Effector CD8-positive, alpha-beta T cell (primary cell): Measurements from ENCODE around the gene CFAP100.

Experiments used
- DNase-seq: peaks from one replicate; lab custom pipeline; 2025; lab: John Stamatoyannopoulos, UW

Gene CFAP100

GRCh38 chr3:126402178-126402577 lies 7.5 kb downstream of the CFAP100 start:
- DNase-seq = no peak

DNA sequence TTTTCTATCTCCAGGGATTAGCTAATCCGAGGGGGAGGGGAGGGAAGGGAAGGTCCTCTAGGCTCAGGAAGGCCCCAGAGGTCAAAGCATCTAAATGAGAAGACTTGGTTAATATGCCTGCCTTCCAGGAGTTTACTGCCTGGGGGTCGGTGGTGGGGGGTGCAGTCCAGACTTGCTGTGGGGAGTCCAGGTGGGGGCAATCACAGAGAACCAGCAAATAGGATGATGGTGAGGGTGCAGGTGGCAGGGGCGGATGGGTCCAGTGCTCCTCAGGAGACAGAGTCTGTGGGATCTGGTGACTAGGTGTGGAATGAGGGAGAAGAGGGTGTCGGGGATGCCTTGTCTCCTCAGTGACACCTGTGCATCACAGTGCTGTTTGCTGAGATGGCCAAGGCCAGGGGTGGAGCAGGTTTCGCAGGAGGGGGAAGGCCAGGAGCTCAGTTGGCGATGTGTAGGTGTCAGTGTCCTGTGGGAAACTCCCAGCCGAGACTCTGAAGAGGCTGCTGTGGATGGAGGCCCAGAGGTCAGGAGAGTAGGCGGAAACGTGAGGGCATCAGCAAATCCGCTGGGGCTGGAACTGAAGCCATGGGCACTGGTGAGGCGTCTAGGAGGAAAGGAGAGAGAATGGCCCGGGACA lies 8.1 kb downstream of the CFAP100 start:
- no peak for DNase-seq

DNA sequence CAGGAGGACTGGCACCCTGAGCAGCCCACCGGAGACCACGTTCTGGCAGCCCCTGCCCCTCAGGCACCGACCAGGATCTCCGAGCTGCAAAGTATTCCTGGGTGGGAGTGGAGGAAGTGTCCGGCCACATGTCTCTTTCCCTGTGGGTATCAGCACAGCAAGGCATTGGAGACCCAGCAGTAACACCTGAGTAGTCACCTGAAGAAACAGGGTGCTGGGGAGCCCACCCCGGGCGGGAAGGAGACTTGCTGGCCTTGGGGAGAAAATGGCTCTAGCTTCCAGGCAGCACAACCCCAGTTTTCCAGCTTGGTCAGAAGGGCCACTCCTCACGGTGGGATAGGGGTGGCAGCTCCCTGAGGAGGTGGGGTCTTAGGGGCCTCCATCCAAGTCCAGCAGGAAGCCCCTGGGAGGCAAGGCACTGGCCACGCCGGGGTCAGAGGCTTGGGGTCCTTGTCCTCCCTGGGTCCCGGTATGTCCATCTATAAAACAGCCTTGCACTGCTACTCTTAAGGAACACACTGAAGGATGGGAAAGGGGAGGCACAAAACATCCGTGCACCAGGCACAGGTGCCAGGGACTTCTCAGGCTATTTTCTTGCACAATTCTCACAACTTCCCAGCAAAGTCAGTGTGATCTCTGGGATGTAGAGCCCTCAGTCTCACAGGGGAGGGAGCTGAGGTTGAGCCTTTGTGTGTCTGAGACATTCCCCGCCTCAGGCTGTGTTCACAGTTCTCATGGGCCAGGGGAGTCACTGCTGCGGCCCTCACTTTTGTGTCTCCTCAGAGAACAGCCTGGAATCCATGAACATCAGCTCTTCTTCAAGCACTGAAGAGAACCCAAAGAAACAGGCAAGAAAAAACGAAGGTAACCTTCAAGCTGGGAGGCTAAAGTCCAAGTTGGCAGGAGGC lies 11.9 kb downstream of the CFAP100 start:
- DNase-seq = no peak

DNA sequence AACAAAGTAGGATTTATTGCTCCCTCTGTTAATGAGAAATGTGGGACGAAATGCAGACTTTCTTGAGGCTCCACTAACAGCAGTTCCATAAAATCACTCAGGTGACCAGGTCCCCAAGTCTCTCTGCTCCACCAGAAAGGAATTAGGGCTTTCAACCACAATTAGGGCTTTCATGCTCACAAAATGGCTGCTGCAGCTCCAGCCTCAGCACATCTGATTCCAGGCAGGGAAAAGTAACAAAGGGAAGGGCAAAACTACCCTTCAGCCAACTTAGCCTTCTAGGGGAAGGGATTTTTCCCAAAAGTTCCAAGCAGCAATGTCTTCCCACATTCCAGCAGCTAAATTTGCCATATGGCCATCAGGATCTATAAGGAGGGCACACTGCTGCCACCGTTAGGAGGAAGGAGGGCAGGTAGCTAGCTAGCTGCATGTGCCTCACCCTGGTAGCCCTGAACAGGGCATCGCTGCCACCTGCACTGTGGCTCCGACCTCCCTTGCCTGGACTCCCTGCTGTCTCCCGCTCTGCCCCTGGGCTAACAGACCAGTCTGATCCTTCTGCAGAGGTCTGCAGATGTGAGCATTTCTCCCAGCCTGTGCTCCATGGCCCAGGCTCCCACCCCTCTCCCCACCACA lies 12.8 kb downstream of the CFAP100 start:
- no peak for DNase-seq

- no peak for DNase-seq
These were observed 13.4 kb downstream of the CFAP100 start for GRCh38 chr3:126408099-126408498.

- no peak for DNase-seq
These were observed 18.4 kb downstream of the CFAP100 start for GRCh38 chr3:126412841-126413692.

GRCh38 chr3:126413693-126414080 lies 19.0 kb downstream of the CFAP100 start:
- DNase-seq = no peak

- DNase-seq = no peak
These were observed 19.7 kb downstream of the CFAP100 start for GRCh38 chr3:126414406-126414805.

DNA sequence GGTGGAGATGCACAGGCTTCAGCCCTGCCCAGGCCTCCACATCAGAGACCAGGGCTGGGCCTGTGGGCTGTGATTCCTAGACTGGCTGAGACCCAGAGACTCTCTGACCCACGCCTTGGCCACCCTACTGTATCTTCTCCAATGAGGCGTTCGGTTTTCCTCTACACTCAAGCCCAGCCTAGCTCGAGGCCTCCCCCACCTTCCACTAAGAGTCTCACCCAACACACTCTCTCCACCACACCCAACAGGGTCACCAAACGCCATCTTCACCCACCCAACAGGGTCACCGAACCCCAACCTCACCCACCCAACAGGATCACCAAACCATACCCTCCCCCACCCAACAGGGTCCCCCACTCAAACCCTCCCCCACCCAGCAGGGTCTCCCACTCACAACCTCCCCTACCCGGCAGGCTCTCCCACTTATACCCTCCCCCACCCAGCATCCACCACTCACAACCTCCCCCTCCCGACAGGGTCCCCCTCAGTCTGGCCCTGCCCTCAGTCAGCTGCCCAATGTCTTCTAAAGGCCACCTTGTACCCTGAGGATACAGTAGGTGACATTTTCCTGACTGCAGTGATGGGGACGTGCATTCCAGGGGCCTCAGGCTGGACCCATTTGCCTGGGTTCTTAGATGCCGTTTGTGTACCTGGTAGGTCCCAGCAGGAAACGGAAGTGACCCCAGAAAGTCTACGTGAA lies 20.4 kb downstream of the CFAP100 start:
- no peak for DNase-seq

DNA sequence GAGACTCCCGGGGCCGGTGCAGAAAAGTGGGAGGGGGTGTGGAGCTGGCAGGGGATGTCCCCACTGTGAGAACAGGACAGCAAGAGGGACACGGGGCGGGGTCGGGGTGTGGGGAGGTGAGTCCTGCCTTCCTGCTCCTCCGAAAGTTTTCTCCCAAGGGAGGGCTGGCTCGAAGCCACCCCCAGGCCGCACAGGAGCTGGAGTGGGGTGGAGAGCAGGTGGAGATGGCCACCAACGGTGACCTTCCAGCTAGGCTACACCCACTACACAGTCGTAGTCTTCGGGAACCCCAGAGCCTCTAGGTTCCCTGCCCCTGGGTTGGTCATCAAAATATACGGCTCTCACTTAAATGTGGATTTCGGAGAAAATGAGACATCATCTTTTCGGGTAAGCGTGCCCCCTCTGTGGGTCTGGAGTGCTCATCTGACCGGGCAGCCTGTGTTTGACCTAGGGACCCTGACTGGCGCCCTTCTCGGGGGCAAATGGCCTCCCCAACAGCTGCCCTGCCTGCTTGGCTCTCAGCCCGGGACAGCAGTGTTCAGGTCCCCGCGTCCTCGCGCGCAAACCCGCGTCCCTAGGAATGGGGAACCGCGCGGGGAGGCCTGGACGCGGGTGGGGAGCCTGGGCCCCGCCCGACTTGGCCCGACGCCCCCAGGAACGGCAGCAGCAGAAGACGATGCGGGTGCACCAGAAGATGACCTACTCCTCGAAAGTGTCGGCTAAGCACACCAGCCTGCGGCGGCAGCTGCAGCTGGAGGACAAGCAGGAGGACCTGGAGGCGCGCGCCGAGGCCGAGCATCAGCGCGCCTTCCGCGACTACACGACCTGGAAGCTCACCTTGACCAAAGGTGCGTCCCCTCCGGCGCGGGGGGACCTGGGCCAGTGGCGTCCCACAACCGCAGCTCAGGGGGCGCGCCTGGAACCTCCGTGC lies 21.2 kb downstream of the CFAP100 start:
- DNase-seq = no peak

DNA sequence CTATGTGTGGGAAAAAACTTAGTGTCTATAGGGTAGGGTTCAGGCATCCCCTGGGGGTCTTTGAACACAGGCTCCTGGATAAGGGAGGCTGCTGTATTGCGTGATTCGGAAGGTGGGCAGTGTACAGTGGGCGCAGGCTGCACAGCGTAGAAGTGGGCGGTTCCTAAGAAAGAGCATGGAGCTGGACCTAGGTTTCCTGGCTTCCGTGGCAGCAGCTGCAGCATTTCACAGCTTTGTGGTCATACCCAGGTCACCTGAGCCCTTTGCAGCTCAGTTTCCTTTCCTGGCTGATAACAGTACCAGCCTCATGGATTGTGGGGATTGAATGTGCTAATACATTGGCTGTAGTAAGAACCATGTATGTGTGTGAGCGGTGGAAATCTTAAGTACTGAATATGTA lies 22.2 kb downstream of the CFAP100 start:
- DNase-seq = no peak

- DNase-seq = no peak
These were observed 22.8 kb downstream of the CFAP100 start for GRCh38 chr3:126417515-126417914.

DNA sequence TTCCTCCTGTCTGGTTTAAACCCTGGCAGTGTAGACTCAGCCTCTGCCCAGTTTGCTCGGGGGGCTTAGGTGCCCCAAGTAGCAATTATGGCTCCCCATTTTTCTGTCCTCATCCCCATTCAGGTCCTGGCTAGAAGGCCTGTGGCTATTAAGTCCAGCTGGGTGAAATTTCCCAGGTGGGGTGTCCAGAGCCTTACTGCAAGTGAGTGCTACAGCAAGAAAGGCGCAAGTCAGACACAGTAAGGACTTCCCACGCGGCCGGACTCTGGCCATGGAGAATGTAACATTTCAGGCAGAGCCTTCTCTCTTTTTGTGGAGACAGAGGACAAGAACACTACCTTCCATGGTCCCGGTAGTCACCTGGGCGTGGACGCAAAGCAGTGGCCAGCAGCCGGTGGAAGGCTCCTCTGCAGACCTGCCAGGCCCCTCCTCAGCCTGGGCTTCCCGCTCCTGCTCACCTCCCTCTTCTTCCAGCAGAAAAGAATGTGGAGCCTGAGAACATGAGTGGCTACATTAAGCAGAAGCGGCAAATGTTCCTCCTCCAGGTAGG lies 23.3 kb downstream of the CFAP100 start:
- DNase-seq = no peak

- no peak for DNase-seq
These were observed 24.0 kb downstream of the CFAP100 start for GRCh38 chr3:126418661-126419131.

- no peak for DNase-seq
These were observed 24.5 kb downstream of the CFAP100 start for GRCh38 chr3:126419151-126419703.

- DNase-seq = no peak
These were observed 25.4 kb downstream of the CFAP100 start for GRCh38 chr3:126419886-126420786.

GRCh38 chr3:126421573-126422119 lies 26.9 kb downstream of the CFAP100 start:
- DNase-seq = no peak

DNA sequence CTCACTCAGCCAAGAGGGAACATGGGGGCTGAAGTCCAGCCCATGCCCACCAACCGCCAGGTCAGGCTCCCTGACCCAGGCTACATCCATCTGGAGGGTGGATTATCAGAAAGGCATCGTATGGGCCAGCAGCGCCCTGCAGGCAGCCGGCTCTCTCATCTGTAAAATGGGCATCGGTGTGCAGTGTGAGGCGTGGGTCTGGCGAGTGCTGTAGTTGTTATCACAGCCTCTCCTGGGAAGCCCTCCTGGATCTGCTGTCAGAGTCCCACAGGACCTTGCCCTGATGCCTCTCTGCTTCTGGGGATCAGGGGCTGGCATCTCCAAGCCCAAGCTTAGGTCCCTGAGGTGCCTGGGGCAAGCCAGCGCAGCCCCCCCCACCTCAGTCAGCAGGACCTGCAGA lies 27.4 kb downstream of the CFAP100 start:
- no peak for DNase-seq
